DOHH2 (cell line): ENCODE results near the gene CFTR.
A peak's percentile ranks its signal among the peaks of the same experiment; 100 is the strongest.
"Not testable (repeated sequence)": the region's sequence is repeated elsewhere in the genome, so short reads cannot be mapped to it uniquely, and the experiment has no call there.

Experiments used
- H3F3A ChIP-seq: fragments of 200-600 bp; sonication (generic), shearing (Covaris generic); 2 replicates; pipeline ENCODE4 v1.6.0; 2016; ENCODE audit warnings: antibody characterized with exemption, mild to moderate bottlenecking; ENCODE audit not compliant: control insufficient read depth, insufficient read depth
- H3K27ac ChIP-seq: fragments of 200-600 bp; sonication (generic); 2 replicates; pipeline ENCODE4 v1.5.1; 2014; ENCODE audit warnings: low read depth, mild to moderate bottlenecking, low read length, moderate library complexity
- H3K27me3 ChIP-seq: fragments of 200-600 bp; sonication (generic); 2 replicates; pipeline ENCODE4 v1.6.1; 2014; ENCODE audit warnings: mild to moderate bottlenecking, low read length, mixed read lengths; ENCODE audit not compliant: control insufficient read depth
- H3K36me3 ChIP-seq: fragments of 200-600 bp; sonication (generic); 2 replicates; pipeline ENCODE4 v1.6.1; 2014; ENCODE audit warnings: mild to moderate bottlenecking, low read length, moderate library complexity, mixed read lengths; ENCODE audit not compliant: control insufficient read depth
- H3K4me1 ChIP-seq: fragments of 200-600 bp; sonication (generic); 2 replicates; pipeline ENCODE4 v1.6.1; 2014; ENCODE audit warnings: mild to moderate bottlenecking, low read length, mixed read lengths; ENCODE audit not compliant: control insufficient read depth
- H3K4me2 ChIP-seq: fragments of 200-600 bp; sonication (generic); 2 replicates; pipeline ENCODE4 v1.6.0; 2014; ENCODE audit warnings: mild to moderate bottlenecking, low read length, moderate library complexity
- H3K4me3 ChIP-seq: fragments of 200-600 bp; sonication (generic); 2 replicates; pipeline ENCODE4 v1.5.1; 2014; ENCODE audit warnings: mild to moderate bottlenecking, low read length, mixed read lengths
- H3K79me2 ChIP-seq: fragments of 200-600 bp; sonication (generic); 2 replicates; pipeline ENCODE4 v1.6.1; 2014; ENCODE audit warnings: mild to moderate bottlenecking, low read length, mixed read lengths; ENCODE audit not compliant: control insufficient read depth
- H3K9me2 ChIP-seq: fragments of 200-600 bp; sonication (generic); replicated peaks from 2 replicates; pipeline ENCODE4 v1.6.1; 2014; ENCODE audit warnings: mild to moderate bottlenecking, low read length, mixed read lengths; ENCODE audit not compliant: control insufficient read depth
- H3K9me3 ChIP-seq: fragments of 200-600 bp; sonication (generic); 2 replicates; pipeline ENCODE4 v1.6.1; 2014; ENCODE audit warnings: antibody characterized with exemption, low read length, mixed read lengths; ENCODE audit not compliant: control insufficient read depth, insufficient read depth
- H4K20me1 ChIP-seq: fragments of 200-600 bp; sonication (generic); 2 replicates; pipeline ENCODE4 v1.6.0; 2014; ENCODE audit warnings: low read depth, mild to moderate bottlenecking, antibody characterized with exemption, low read length, moderate library complexity; ENCODE audit not compliant: control insufficient read depth, insufficient read depth
- CTCF ChIP-seq: fragments of 200-600 bp; sonication (generic); IDR thresholded peaks from one replicate; pipeline ENCODE4 v1.5.1; 2014; ENCODE audit warnings: antibody characterized with exemption, mild to moderate bottlenecking, low read depth, low read length; ENCODE audit not compliant: poor library complexity, severe bottlenecking
- EZH2phosphoT487 ChIP-seq: fragments of 200-600 bp; sonication (generic); IDR thresholded peaks from 2 replicates; pipeline ENCODE4 v1.6.1; 2017; ENCODE audit warnings: borderline replicate concordance, mild to moderate bottlenecking, antibody characterized with exemption, low read length, moderate library complexity, mixed read lengths

Gene CFTR

GRCh38 chr7:117707080-117707479, 227.3 kb downstream of the CFTR start:
- Histone ChIP-seq H4K20me1 (no peaks in the 10 kb centered on the region), H3K4me3 (no peak overlapping the region), H3K4me1 (no peaks in the 10 kb centered on the region), H3K79me2 (no peaks in the 10 kb centered on the region), H3K36me3 (no peaks in the 10 kb centered on the region), H3K9me2 (no peaks in the 10 kb centered on the region), H3K9me3 (no peaks in the 10 kb centered on the region), H3F3A (no peaks in the 10 kb centered on the region), H3K27me3 (no peaks in the 10 kb centered on the region), H3K4me2 (no peak overlapping the region), H3K27ac (no peak overlapping the region)
- no peak for TF ChIP-seq EZH2phosphoT487
- TF ChIP-seq CTCF, result no peak

GRCh38 chr7:117708173-117708572, 228.3 kb downstream of the CFTR start:
- H3K79me2 ChIP-seq, H3K36me3 ChIP-seq, H3K4me3 ChIP-seq, H3K9me2 ChIP-seq, H4K20me1 ChIP-seq, H3K4me2 ChIP-seq, H3K4me1 ChIP-seq, H3K9me3 ChIP-seq, H3K27ac ChIP-seq, H3K27me3 ChIP-seq, H3F3A ChIP-seq: not testable (repeated sequence)

- H3K27ac ChIP-seq, result no peak overlapping the region
- H3K9me2 ChIP-seq, result no peaks in the 10 kb centered on the region
- H3K4me1 ChIP-seq, result no peaks in the 10 kb centered on the region
- no peak overlapping the region for H3K4me3 ChIP-seq
- TF ChIP-seq EZH2phosphoT487 (no peak), CTCF (no peak)
- H3K79me2 ChIP-seq, result no peaks in the 10 kb centered on the region
- H3F3A ChIP-seq, result no peaks in the 10 kb centered on the region
- H4K20me1 ChIP-seq, result no peaks in the 10 kb centered on the region
- no peaks in the 10 kb centered on the region for H3K27me3 ChIP-seq
- no peaks in the 10 kb centered on the region for H3K36me3 ChIP-seq
- no peaks in the 10 kb centered on the region for H3K9me3 ChIP-seq
- H3K4me2 ChIP-seq, result no peak overlapping the region
Observed at GRCh38 chr7:117711556-117711955, 231.7 kb downstream of the CFTR start.

- Histone ChIP-seq H3F3A (no peaks in the 10 kb centered on the region), H3K9me2 (no peaks in the 10 kb centered on the region), H3K27me3 (no peaks in the 10 kb centered on the region), H3K4me1 (no peaks in the 10 kb centered on the region), H3K79me2 (no peaks in the 10 kb centered on the region), H3K36me3 (no peaks in the 10 kb centered on the region), H3K4me3 (no peak overlapping the region), H3K9me3 (no peaks in the 10 kb centered on the region), H3K27ac (no peak overlapping the region), H3K4me2 (no peak overlapping the region), H4K20me1 (no peaks in the 10 kb centered on the region)
- TF ChIP-seq CTCF, result peak; percentile 73
- no peak for TF ChIP-seq EZH2phosphoT487
Observed at GRCh38 chr7:117715784-117716445, 236.1 kb downstream of the CFTR start.
